NCI-H69 (cell line): ENCODE data around the gene HMGA1.

Experiments
- DNase-seq: peaks from one replicate; lab custom pipeline; 2025; lab: John Stamatoyannopoulos, UW

HMGA1 gene

GRCh38 chr6:34292954-34293353, 56.3 kb downstream of the HMGA1 start:
- no peak for DNase-seq

GRCh38 chr6:34295721-34296120, 59.0 kb downstream of the HMGA1 start:
- no peak for DNase-seq
